ENCODE results near the gene ALOX12.

- no peak for TF ChIP-seq CTCF (IDR thresholded peaks at IDR 0.05)
- TF ChIP-seq POLR2A (IDR thresholded peaks at IDR 0.05) = no peak
Measured at GRCh38 chr17:7026471-7027115, 30.7 kb downstream of the ALOX12 start.
